ENCODE data around the gene CEBPG. TPM values are rescaled to one million over a fixed set of nuclear protein-coding genes. Genes with fewer than 3 reads are reported as not detected.

CEBPG gene
- total RNA-seq, 2 donors from 2014 or later = 19.9 to 32.6 TPM

- TF ChIP-seq CTCF (IDR thresholded peaks at IDR 0.05) = no peak
- Histone ChIP-seq H3K27ac (no peak overlapping the region), H3K9me3 (no peaks in the 10 kb centered on the region), H3K4me1 (ENCODE audit: control insufficient read depth in 1 of 2, low read depth in 2 of 2) (peaks cover 0 to 14% of the 10 kb centered on the region in 2 donors), H3K27me3 (replicated peaks; ENCODE audit: insufficient read depth) (no peaks in the 10 kb centered on the region), H3K4me3 (no peak overlapping the region), H3K36me3 (no peaks in the 10 kb centered on the region)
- DNase-seq (ENCODE audit: low spot score) (no peak), ATAC-seq (ENCODE audit: insufficient number of reproducible peaks, low FRiP score, low read depth) (no peak)
Observed at GRCh38 chr19:33345163-33345562, 28.3 kb upstream of the CEBPG start.

- H3K4me1 ChIP-seq (ENCODE audit: control insufficient read depth in 1 of 2, low read depth in 2 of 2) = peaks cover 0 to 20% of the 10 kb centered on the region in 2 donors
- no peak for TF ChIP-seq CTCF (IDR thresholded peaks at IDR 0.05)
- H3K27me3 ChIP-seq (replicated peaks; ENCODE audit: insufficient read depth) = no peaks in the 10 kb centered on the region
- H3K36me3 ChIP-seq = no peaks in the 10 kb centered on the region
- no peak overlapping the region for H3K4me3 ChIP-seq
- no peak for ATAC-seq (ENCODE audit: insufficient number of reproducible peaks, low FRiP score, low read depth)
- no peak for DNase-seq (ENCODE audit: low spot score)
- no peak overlapping the region for H3K27ac ChIP-seq
- no peaks in the 10 kb centered on the region for H3K9me3 ChIP-seq
Observed at GRCh38 chr19:33346665-33347064, 26.8 kb upstream of the CEBPG start.

DNA sequence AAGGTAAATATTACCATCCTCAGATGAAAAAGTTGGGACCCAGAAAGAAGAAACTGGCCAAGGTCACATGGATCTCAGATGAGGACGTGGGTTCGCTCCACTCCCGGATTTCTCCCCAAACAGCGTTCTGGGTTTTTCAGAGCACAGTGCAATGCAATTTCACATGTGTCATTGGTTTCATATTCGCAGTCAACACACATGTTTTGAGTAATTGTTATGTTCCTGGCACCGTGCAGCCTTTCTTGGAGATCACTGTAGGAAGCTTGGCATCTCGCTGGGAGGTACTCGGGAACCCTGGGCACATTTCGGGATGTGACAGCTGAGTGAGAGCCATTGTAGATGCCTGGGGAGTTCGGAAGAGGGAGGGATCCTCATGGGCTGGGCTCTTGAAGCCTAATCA lies 26.2 kb upstream of the CEBPG start:
- Histone ChIP-seq H3K9me3 (no peaks in the 10 kb centered on the region), H3K36me3 (no peaks in the 10 kb centered on the region), H3K4me3 (no peak overlapping the region), H3K27me3 (replicated peaks; ENCODE audit: insufficient read depth) (no peaks in the 10 kb centered on the region), H3K4me1 (ENCODE audit: control insufficient read depth in 1 of 2, low read depth in 2 of 2) (peaks cover 0 to 20% of the 10 kb centered on the region in 2 donors), H3K27ac (no peak overlapping the region)
- ATAC-seq (ENCODE audit: insufficient number of reproducible peaks, low FRiP score, low read depth) = no peak
- no peak for DNase-seq (ENCODE audit: low spot score)
- TF ChIP-seq CTCF (IDR thresholded peaks at IDR 0.05) = no peak

- ATAC-seq (ENCODE audit: insufficient number of reproducible peaks, low FRiP score, low read depth) (no peak), DNase-seq (ENCODE audit: low spot score) (no peak)
- no peaks in the 10 kb centered on the region for H3K36me3 ChIP-seq
- H3K4me3 ChIP-seq = no peak overlapping the region
- no peak for TF ChIP-seq CTCF (IDR thresholded peaks at IDR 0.05)
- peaks cover 0 to 19% of the 10 kb centered on the region in 2 donors for H3K4me1 ChIP-seq (ENCODE audit: control insufficient read depth in 1 of 2, low read depth in 2 of 2)
- H3K27me3 ChIP-seq (replicated peaks; ENCODE audit: insufficient read depth) = no peaks in the 10 kb centered on the region
- H3K27ac ChIP-seq = no peak overlapping the region
- H3K9me3 ChIP-seq = no peaks in the 10 kb centered on the region
Observed at GRCh38 chr19:33348301-33349010, 25.1 kb upstream of the CEBPG start.

- ATAC-seq (ENCODE audit: insufficient number of reproducible peaks, low FRiP score, low read depth) = no peak
- Histone ChIP-seq H3K4me1 (ENCODE audit: control insufficient read depth in 1 of 2, low read depth in 2 of 2) (peaks cover 0 to 10% of the 10 kb centered on the region in 2 donors), H3K27me3 (replicated peaks; ENCODE audit: insufficient read depth) (no peaks in the 10 kb centered on the region), H3K4me3 (no peak overlapping the region), H3K36me3 (no peaks in the 10 kb centered on the region), H3K9me3 (no peaks in the 10 kb centered on the region), H3K27ac (no peak overlapping the region)
- no peak for TF ChIP-seq CTCF (IDR thresholded peaks at IDR 0.05)
- no peak for DNase-seq (ENCODE audit: low spot score)
Observed at GRCh38 chr19:33349319-33350289, 23.9 kb upstream of the CEBPG start.

Data from thoracic aorta (tissue), 2 donors.